OCI-LY1 (cell line): ENCODE data around the gene MPLKIP.

Experiments used
- H2AFZ ChIP-seq: fragments of 200-600 bp; sonication (generic), shearing (Covaris generic); 2 replicates; pipeline ENCODE4 v1.6.0; 2014; ENCODE audit warnings: antibody characterized with exemption, mild to moderate bottlenecking, low read length
- H3F3A ChIP-seq: fragments of 200-600 bp; sonication (generic), shearing (Covaris generic); 2 replicates; pipeline ENCODE4 v1.6.0; 2014; ENCODE audit warnings: mild to moderate bottlenecking, antibody characterized with exemption, low read length, moderate library complexity; ENCODE audit not compliant: insufficient read depth
- H3K27ac ChIP-seq: fragments of 200-600 bp; sonication (generic); 2 replicates; pipeline ENCODE4 v1.5.1; 2014; ENCODE audit warnings: low read length, mixed run types, mild to moderate bottlenecking, low read depth; ENCODE audit not compliant: poor library complexity, severe bottlenecking
- H3K27me3 ChIP-seq: fragments of 200-600 bp; sonication (generic); 2 replicates; pipeline ENCODE4 v1.6.0; 2014; ENCODE audit warnings: antibody characterized with exemption, mild to moderate bottlenecking, low read length, moderate library complexity; ENCODE audit not compliant: insufficient read depth
- H3K36me3 ChIP-seq: fragments of 200-600 bp; sonication (generic); 2 replicates; pipeline ENCODE4 v1.6.1; 2014; ENCODE audit warnings: mild to moderate bottlenecking, antibody characterized with exemption, low read length, moderate library complexity, mixed read lengths; ENCODE audit not compliant: insufficient read depth
- H3K4me1 ChIP-seq: fragments of 200-600 bp; sonication (generic); 2 replicates; pipeline ENCODE4 v1.5.1; 2014; ENCODE audit warnings: mild to moderate bottlenecking, low read length, moderate library complexity; ENCODE audit not compliant: insufficient read depth, severe bottlenecking
- H3K4me2 ChIP-seq: fragments of 200-600 bp; sonication (generic), shearing (Covaris generic); 2 replicates; pipeline ENCODE4 v1.6.1; 2014; ENCODE audit warnings: low read length
- H3K4me3 ChIP-seq: fragments of 200-600 bp; sonication (generic); 2 replicates; pipeline ENCODE4 v1.5.1; 2014; ENCODE audit warnings: low read length, low read depth, mild to moderate bottlenecking, mixed read lengths; ENCODE audit not compliant: poor library complexity, severe bottlenecking
- H3K79me2 ChIP-seq: fragments of 200-600 bp; shearing (Covaris generic); 2 replicates; pipeline ENCODE4 v1.6.1; 2016; ENCODE audit warnings: mixed run types, low read length, mixed read lengths; ENCODE audit not compliant: insufficient read depth
- H3K9ac ChIP-seq: fragments of 200-600 bp; sonication (generic), shearing (Covaris generic); 2 replicates; pipeline ENCODE4 v1.6.1; 2014; ENCODE audit warnings: mild to moderate bottlenecking, low read length, mixed read lengths
- H3K9me2 ChIP-seq: fragments of 200-600 bp; sonication (generic), shearing (Covaris generic); 2 replicates; pipeline ENCODE4 v1.6.1; 2014; ENCODE audit warnings: low read depth, mild to moderate bottlenecking, low read length, mixed read lengths
- H3K9me3 ChIP-seq: fragments of 200-600 bp; shearing (Covaris generic); 2 replicates; pipeline ENCODE4 v1.6.1; 2014; ENCODE audit warnings: low read length, mixed read lengths
- H4K20me1 ChIP-seq: fragments of 200-600 bp; sonication (generic), shearing (Covaris generic); 2 replicates; pipeline ENCODE4 v1.6.0; 2016; ENCODE audit warnings: mild to moderate bottlenecking, low read length; ENCODE audit not compliant: insufficient read depth
- CTCF ChIP-seq: fragments of 200-600 bp; sonication (generic), shearing (Covaris generic); IDR thresholded peaks from 2 replicates; pipeline ENCODE4 v1.5.1; 2017; ENCODE audit warnings: mild to moderate bottlenecking, antibody characterized with exemption, low read length, moderate library complexity, mixed read lengths
- EZH2 ChIP-seq: fragments of 200-600 bp; sonication (generic), shearing (Covaris generic); IDR thresholded peaks from 2 replicates; pipeline ENCODE4 v1.8.0; 2017; ENCODE audit warnings: borderline replicate concordance, mixed run types, mild to moderate bottlenecking, antibody characterized with exemption, low read length, moderate library complexity, mixed read lengths

MPLKIP gene

GRCh38 chr7:40077849-40078248, 56.6 kb downstream of the MPLKIP start:
- TF ChIP-seq EZH2 (no peak), CTCF (no peak)
- no peak overlapping the region for H3K27ac ChIP-seq
- no peaks in the 10 kb centered on the region for H3K9me3 ChIP-seq

More at GRCh38 chr7:40077849-40078248, 56.6 kb downstream of the MPLKIP start:
- H3K36me3 ChIP-seq, result peaks cover 19% of the 10 kb centered on the region
- no peaks in the 10 kb centered on the region for H3K4me1 ChIP-seq
- no peaks in the 10 kb centered on the region for H4K20me1 ChIP-seq
- H3K4me3 ChIP-seq, result no peak overlapping the region
- no peak overlapping the region for H2AFZ ChIP-seq
- no peaks in the 10 kb centered on the region for H3K79me2 ChIP-seq
- no peaks in the 10 kb centered on the region for H3F3A ChIP-seq
- no peak overlapping the region for H3K9ac ChIP-seq
- no peaks in the 10 kb centered on the region for H3K27me3 ChIP-seq
- no peaks in the 10 kb centered on the region for H3K9me2 ChIP-seq
- H3K4me2 ChIP-seq, result no peak overlapping the region
